Psoas muscle (tissue), 8 donors: ENCODE data around the gene LYZL4. TPM values are rescaled to one million over a fixed set of nuclear protein-coding genes. Genes with fewer than 3 reads are reported as not detected.

Source experiments
- ATAC-seq, 4 donors: fragments of 200-7000 bp; cut with Tn5 transposase; one replicate each; pipeline ENCODE4 v1.9.1; 2020; ENCODE audit warnings: moderate library complexity in 3 of 4, mild to moderate bottlenecking in 2 of 4
- DNase-seq, 2 donors: peaks; one replicate each; pipeline ENCODE4 v3.0.0-alpha.2; 2020
- H3K27ac ChIP-seq: fragments of 200-600 bp; one replicate; pipeline ENCODE4 v1.8.0; 2022
- H3K27me3 ChIP-seq, 3 donors: fragments of 200-600 bp in 1 of 3; one replicate each; pipeline versions ENCODE4 v1.6.1 to v1.8.0; 2013 to 2022; ENCODE audit warnings: low read length in 2 of 3, mild to moderate bottlenecking in 2 of 3, moderate library complexity in 1 of 3; ENCODE audit not compliant: insufficient read depth in 3 of 3
- H3K36me3 ChIP-seq, 2 donors: fragments of 200-600 bp in 1 of 2; one replicate each; pipeline versions ENCODE4 v1.6.1 to v1.8.0; 2013 to 2022; ENCODE audit warnings: low read depth in 1 of 2, mild to moderate bottlenecking in 1 of 2, moderate library complexity in 1 of 2; ENCODE audit not compliant: insufficient read depth in 1 of 2
- H3K4me1 ChIP-seq: fragments of 200-600 bp; one replicate; pipeline ENCODE4 v1.8.0; 2022
- H3K4me3 ChIP-seq: fragments of 200-600 bp; one replicate; pipeline ENCODE4 v1.8.0; 2022; ENCODE audit warnings: mild to moderate bottlenecking
- H3K9me3 ChIP-seq: fragments of 200-600 bp; one replicate; pipeline ENCODE4 v1.8.0; 2022
- CTCF ChIP-seq: fragments of 200-600 bp; IDR thresholded peaks from one replicate; pipeline ENCODE4 v1.8.0; 2022; ENCODE audit warnings: antibody characterized with exemption
- WGBS, 3 donors: extraction: QIAGEN DNeasy Blood & Tissue Kit; methylation state at CpG; one replicate each; pipeline versions ENCODE4 v1.1.6 to v1.1.7; 2013; 5-methylcytosine and 5-hydroxymethylcytosine counted together
- intact Hi-C, 2 donors: fragments of 100-400 bp; cut with DNase I; formaldehyde crosslinking; loops; one replicate each; pipeline versions ENCODE4 v1.11.0 to v1.14.2; 2022
- polyA plus RNA-seq, 3 donors: library from polyadenylated mRNA; stranded (reverse); fragments of 200-250 nt; gene quantifications; one replicate each; pipeline ENCODE4 v1.2.3, GENCODE V29; 2013
- total RNA-seq, 4 donors: library from RNA; stranded (reverse); fragmentation: NEBNext Ultra II Directional in 2 of 4; extraction: Animal tissue kit (Norgen Biotek cat#: 25700) in 2 of 4; gene quantifications; one replicate each; pipeline versions ENCODE4 v1.2.1 to v1.2.4, GENCODE V29; 2021 to 2023
- donor health status: healthy with polysubstance abuse.
- donor health status: DM: no; HTN: no; CAD: no; lungs with moderate emphysema.
- donor health status: Bipolar disorder and iron deficiency.
- donor health status: healthy.
- donor health status: DM: yes; HTN: yes; CAD: no.
- donor health status: DM: no; HTN: no; CAD: no.
- donor health status: DM: no; HTN: no; CAD: no.
- donor health status: DM: yes; HTN: yes; CAD: no.

Gene LYZL4
- total and polyA plus RNA-seq, 7 donors, result not detected

- no peak for DNase-seq
- Histone ChIP-seq H3K4me3 (no peak overlapping the region), H3K4me1 (no peaks in the 10 kb centered on the region), H3K27ac (no peak overlapping the region), H3K9me3 (no peaks in the 10 kb centered on the region), H3K36me3 (no peaks in the 10 kb centered on the region), H3K27me3 (no peaks in the 10 kb centered on the region)
- WGBS, 3 donors, result 91 to 93% (median 93%) methylated on average over 7 of the region's 7 CpGs
- intact Hi-C loops, result no loop called here
- TF ChIP-seq CTCF, result no peak
- ATAC-seq, result no peak
Measured at GRCh38 chr3:42405857-42406256, 4.6 kb downstream of the LYZL4 start.

GRCh38 chr3:42403737-42404136, 6.7 kb downstream of the LYZL4 start:
- no peaks in the 10 kb centered on the region for H3K36me3 ChIP-seq
- H3K9me3 ChIP-seq, result no peaks in the 10 kb centered on the region
- WGBS, 3 donors, result 64 to 77% (median 68%) methylated on average over 3 of the region's 3 CpGs
- H3K27me3 ChIP-seq, result no peaks in the 10 kb centered on the region
- H3K4me1 ChIP-seq, result no peaks in the 10 kb centered on the region
- H3K4me3 ChIP-seq, result no peak overlapping the region
- ATAC-seq, result no peak
- no peak for DNase-seq
- H3K27ac ChIP-seq, result no peak overlapping the region
- intact Hi-C loops, result no loop called here
- TF ChIP-seq CTCF, result no peak

- ATAC-seq (no peak), DNase-seq (no peak)
- Histone ChIP-seq H3K4me3 (no peak overlapping the region), H3K4me1 (no peaks in the 10 kb centered on the region), H3K36me3 (no peaks in the 10 kb centered on the region), H3K9me3 (no peaks in the 10 kb centered on the region), H3K27me3 (no peaks in the 10 kb centered on the region), H3K27ac (no peak overlapping the region)
- TF ChIP-seq CTCF, result no peak
- WGBS, 3 donors, result 89 to 94% (median 91%) methylated on average over 2 of the region's 2 CpGs
- intact Hi-C loops, result no loop called here
Measured at GRCh38 chr3:42402394-42403096, 7.9 kb downstream of the LYZL4 start.

- Histone ChIP-seq H3K27ac (no peak overlapping the region), H3K27me3 (no peaks in the 10 kb centered on the region), H3K36me3 (no peaks in the 10 kb centered on the region), H3K4me1 (no peaks in the 10 kb centered on the region), H3K4me3 (no peak overlapping the region), H3K9me3 (no peaks in the 10 kb centered on the region)
- intact Hi-C loops, result no loop called here
- TF ChIP-seq CTCF, result no peak
- no peak for ATAC-seq
- WGBS, 3 donors, result 47 to 58% (median 51%) methylated on average over 3 of the region's 3 CpGs
- no peak for DNase-seq
Measured at GRCh38 chr3:42398080-42398479, 12.3 kb downstream of the LYZL4 start.

GRCh38 chr3:42397644-42398043, 12.8 kb downstream of the LYZL4 start:
- H3K27me3 ChIP-seq, result no peaks in the 10 kb centered on the region
- H3K4me1 ChIP-seq, result no peaks in the 10 kb centered on the region
- no peak overlapping the region for H3K4me3 ChIP-seq
- WGBS, 3 donors, result 87 to 95% (median 89%) methylated on average over 8 of the region's 8 CpGs
- no peak overlapping the region for H3K27ac ChIP-seq
- no peak for TF ChIP-seq CTCF
- no peaks in the 10 kb centered on the region for H3K9me3 ChIP-seq
- ATAC-seq, result no peak
- H3K36me3 ChIP-seq, result no peaks in the 10 kb centered on the region
- DNase-seq, result no peak
- intact Hi-C loops, result no loop called here
